Left colon (tissue), 2 donors: ENCODE results near the gene IL23R. TPM values are rescaled to one million over a fixed set of nuclear protein-coding genes. Genes with fewer than 3 reads are reported as not detected.
"Not testable (repeated sequence)": the region's sequence is repeated elsewhere in the genome, so short reads cannot be mapped to it uniquely, and the experiment has no call there.

Experiments used
- ATAC-seq: fragments of 200-7000 bp; cut with Tn5 transposase; one replicate; pipeline ENCODE4 v1.9.1; 2020; ENCODE audit warnings: mild to moderate bottlenecking, moderate library complexity
- DNase-seq, 2 donors: peaks; one replicate each; pipeline ENCODE4 v3.0.0-alpha.2; 2020
- intact Hi-C, 2 donors: fragments of 100-400 bp; cut with DNase I in 1 of 2; cut with micrococcal nuclease in 1 of 2; formaldehyde crosslinking; loops; one replicate each; pipeline versions ENCODE4 v1.11.2 to v1.14.0; 2022; cut with DNase I, micrococcal nuclease
- total RNA-seq, 2 donors: library from RNA; stranded (reverse); fragmentation: NEBNext Ultra II Directional; extraction: Animal tissue kit (Norgen Biotek cat#: 25700); gene quantifications; one replicate each; pipeline ENCODE4 v1.2.1, GENCODE V29; 2021
- donor health status: DM: no; HTN: no; CAD: no.
- donor health status: DM: yes; HTN: yes; CAD: no.

IL23R gene
- total RNA-seq, 2 donors from 2014 or later, result 2.0 TPM

- intact Hi-C loops, result loop anchor here in 1 of 2 donors (10.0 kb wide), 1 partner anchor 382 kb away; no protein-coding TSS in a partner anchor
- ATAC-seq, result no peak
These were observed 19.7 kb upstream of the IL23R start for GRCh38 chr1:67146539-67146938.

DNA sequence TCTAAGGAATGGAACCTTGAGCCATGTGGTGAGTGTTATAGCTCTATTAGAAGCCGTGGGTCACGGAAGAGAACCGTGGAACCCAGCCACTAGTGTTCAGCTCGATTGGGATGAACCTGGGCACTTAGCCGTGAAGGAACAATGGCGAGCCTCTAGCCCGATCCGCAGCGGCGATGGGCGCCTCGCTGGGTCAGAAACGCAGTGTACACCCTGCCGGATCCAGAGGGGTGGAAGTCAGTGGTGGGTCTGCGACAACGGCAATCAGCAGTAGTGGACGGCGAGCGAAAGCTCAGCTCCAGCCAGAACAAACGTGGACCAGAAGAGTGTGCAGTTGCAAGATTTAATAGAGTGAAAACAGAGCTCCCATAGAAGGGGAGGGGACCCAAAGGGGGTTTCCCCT lies 18.3 kb upstream of the IL23R start:
- not testable (repeated sequence) for ATAC-seq, DNase-seq
- intact Hi-C loops, result loop anchor here in 1 of 2 donors (10.0 kb wide), 1 partner anchor 383 kb away; no protein-coding TSS in a partner anchor

More at GRCh38 chr1:67146539-67146938, 19.7 kb upstream of the IL23R start:
- DNase-seq, result no peak

DNA sequence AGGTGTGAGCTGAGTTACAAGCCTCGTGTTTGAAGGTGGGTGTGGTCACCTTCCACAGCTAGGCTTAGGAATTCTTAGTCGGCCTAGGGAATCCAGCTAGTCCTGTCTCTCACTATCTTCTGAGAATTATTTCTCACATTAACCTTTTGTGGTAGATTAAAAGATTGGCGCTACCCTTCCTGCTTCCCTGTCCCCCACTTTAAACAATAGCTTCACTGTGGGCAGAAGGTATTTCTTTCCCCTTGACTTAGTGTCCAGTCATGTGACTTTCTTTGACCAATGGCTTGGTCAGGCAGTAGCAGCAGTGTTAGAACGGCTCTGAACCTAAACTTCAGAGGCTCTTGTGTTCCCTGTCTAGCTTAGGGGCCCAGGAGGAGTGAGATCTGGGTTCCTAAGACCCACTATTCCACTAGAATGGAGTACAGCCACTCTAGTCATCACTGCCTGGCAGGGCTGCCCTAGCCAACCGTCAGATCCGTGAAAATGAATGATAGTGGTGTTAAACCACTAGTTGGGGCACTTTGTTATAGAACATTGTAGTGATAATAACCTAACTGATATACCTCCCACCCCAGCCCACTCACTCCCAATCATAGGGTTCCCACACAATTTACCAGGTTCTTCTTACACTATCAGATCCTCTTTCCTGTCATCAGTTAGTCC lies 17.6 kb upstream of the IL23R start:
- peak; percentile 57 for ATAC-seq
- intact Hi-C loops, result loop anchor here in 1 of 2 donors (10.0 kb wide), 1 partner anchor 384 kb away; no protein-coding TSS in a partner anchor
- no peak for DNase-seq

- ATAC-seq (peak; percentile 100), DNase-seq (peak; percentile 63 to 70)
- intact Hi-C loops, result loop anchor here in 1 of 2 donors (10.0 kb wide), 1 partner anchor 384 kb away; no protein-coding TSS in a partner anchor
These were observed 17.0 kb upstream of the IL23R start for GRCh38 chr1:67149179-67149770.

- DNase-seq, result no peak
- no peak for ATAC-seq
- intact Hi-C loops, result loop anchor here in 1 of 2 donors (2.0 kb wide), 1 partner anchor 154 kb away; no protein-coding TSS in a partner anchor
These were observed 15.3 kb upstream of the IL23R start for GRCh38 chr1:67150931-67151330.

DNA sequence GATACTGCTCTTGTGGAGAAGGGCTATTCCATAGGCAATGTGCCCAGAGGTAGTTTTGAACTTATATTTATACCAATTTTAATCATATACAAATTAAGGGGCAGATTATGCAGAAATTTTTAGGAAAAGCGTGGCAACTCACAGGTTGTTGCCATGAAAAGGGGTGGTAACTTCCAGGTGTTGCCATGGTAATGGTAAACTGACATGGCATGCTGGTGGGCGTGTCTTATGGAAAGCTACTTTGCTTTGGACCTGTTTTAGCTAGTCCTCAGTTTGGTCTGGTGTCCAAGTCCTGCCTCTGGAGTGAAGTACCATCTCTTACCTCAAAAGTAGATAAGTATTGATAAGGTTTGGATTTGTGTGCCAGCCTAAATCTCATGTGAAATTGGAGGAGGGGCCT lies 7.9 kb upstream of the IL23R start:
- ATAC-seq, result no peak
- intact Hi-C loops, result no loop called here
- no peak for DNase-seq

- intact Hi-C loops, result no loop called here
- no peak for ATAC-seq
These were observed 7.0 kb upstream of the IL23R start for GRCh38 chr1:67159233-67159632.

DNA sequence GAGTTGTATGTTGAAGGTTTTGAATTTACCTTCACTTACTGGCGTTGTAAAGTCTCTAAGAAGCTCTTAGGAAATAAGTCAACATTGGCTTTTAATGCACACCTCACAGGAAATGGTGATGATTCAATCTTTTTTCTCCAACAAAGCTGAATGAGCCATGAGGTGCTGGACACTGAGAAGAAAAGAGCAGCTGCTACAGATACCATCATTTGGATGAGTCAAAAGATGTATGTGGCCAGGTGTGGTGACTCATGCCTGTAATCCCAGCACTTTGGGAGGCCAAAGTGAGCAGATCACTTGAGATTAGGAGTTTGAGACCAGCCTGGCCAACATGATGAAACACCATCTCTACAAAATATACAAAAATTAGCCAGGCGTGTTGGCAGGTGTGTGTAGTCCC lies 3.3 kb upstream of the IL23R start:
- intact Hi-C loops, result no loop called here
- DNase-seq (no peak), ATAC-seq (no peak)

More at GRCh38 chr1:67159233-67159632, 7.0 kb upstream of the IL23R start:
- no peak for DNase-seq

DNA sequence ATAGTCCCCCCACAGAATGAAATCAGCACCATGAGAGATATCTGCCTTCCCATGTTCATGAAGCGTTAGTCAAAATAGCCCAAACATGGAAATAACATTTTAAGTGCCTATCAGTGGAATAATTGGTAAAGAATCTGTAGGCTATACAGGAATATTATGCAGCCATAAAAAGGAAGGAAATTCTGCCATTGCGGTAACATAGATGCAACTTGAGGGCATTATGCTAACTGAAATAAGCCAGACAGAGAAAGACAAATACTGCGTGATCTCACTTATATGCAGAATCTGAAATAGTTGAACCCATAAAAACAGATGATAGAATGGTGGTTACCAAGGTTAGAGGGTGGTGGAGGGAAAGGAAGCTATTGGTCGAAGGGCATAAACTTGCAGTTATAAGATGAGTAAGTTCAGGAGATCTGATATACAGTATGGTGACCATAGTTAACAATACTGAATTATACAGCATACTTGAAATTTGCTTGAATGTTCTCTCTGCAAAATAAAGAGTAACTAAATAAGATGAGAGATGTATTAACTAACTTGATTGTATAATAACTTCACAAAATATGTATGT lies 699 bp upstream of the IL23R start:
- DNase-seq (no peak), ATAC-seq (no peak)
- intact Hi-C loops, result no loop called here

- ATAC-seq, result no peak
- DNase-seq, result no peak
- intact Hi-C loops, result no loop called here
These were observed 3.2 kb downstream of the IL23R start for GRCh38 chr1:67169496-67169895.

GRCh38 chr1:67169932-67170331 lies 3.7 kb downstream of the IL23R start:
- intact Hi-C loops, result no loop called here
- ATAC-seq (no peak), DNase-seq (no peak)

- no peak for ATAC-seq
- intact Hi-C loops, result no loop called here
- DNase-seq, result no peak
These were observed 4.7 kb downstream of the IL23R start for GRCh38 chr1:67170751-67171573.

DNA sequence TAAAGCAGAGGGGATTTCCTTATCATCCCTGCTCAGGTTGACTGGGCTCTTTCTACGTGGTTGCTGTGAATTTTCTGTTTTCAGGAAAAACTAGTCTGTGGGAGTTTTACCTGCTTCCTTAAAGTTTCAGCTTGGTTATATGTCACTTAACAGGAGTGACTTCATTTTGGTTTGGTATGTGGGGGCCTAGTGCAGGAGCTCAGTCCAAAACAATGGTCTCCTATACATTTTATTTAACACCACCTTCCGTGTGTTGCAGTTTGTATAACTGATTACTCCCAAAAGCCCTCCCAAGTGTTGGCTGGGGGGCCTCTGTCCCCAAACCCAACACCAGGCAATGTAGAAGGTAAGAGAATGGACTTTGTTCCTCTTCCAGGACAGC lies 5.3 kb downstream of the IL23R start:
- intact Hi-C loops, result no loop called here
- no peak for ATAC-seq
- DNase-seq, result no peak

DNA sequence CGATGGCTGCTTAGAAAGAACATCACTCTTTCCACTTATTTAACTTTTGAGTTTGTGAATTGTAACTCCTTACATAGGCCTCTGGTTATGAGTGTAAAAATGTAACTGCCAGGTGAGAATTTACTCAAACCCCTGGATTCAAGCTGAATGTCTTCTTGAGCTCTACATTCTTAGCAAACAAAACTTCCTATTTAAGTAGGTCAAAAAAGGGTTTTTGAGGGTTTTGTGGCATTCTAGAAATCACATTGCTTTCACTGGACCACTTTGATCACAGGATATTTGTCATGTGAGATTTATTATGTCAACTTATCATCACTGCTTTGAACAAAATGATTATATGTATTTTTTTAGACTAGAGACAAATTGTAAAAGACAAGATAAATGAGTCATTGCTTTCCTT lies 5.7 kb downstream of the IL23R start:
- no peak for DNase-seq
- ATAC-seq, result no peak
- intact Hi-C loops, result no loop called here

GRCh38 chr1:67173988-67174387 lies 7.7 kb downstream of the IL23R start:
- DNase-seq (no peak), ATAC-seq (no peak)
- intact Hi-C loops, result no loop called here

DNA sequence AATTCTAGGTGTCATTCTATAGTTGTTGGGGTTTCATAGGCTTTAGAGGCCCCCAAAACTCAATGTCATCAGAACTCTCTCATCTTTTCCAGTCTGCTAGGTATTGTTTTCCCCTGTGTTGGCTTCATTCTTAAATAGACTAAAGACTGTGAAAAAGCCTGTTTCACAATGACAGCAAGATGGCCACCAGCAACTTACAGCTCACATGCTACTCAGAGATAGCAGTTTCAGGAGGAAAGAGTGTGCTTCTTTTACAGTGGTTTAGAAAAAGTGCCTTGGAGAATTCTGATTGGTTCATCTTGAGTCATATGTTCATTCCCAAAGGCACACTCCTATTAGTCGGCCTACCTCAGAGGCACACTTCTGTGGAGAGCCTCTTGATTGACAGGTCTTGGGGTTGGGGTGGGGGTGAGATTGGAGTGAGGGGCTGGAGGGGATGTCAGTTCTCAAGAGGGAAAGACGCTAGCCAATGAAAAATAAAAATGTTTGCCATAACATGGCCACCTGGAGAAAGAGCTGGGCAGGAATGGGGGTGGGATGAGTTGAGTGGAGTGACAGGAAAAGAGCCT lies 8.5 kb downstream of the IL23R start:
- DNase-seq (no peak), ATAC-seq (no peak)
- intact Hi-C loops, result no loop called here

DNA sequence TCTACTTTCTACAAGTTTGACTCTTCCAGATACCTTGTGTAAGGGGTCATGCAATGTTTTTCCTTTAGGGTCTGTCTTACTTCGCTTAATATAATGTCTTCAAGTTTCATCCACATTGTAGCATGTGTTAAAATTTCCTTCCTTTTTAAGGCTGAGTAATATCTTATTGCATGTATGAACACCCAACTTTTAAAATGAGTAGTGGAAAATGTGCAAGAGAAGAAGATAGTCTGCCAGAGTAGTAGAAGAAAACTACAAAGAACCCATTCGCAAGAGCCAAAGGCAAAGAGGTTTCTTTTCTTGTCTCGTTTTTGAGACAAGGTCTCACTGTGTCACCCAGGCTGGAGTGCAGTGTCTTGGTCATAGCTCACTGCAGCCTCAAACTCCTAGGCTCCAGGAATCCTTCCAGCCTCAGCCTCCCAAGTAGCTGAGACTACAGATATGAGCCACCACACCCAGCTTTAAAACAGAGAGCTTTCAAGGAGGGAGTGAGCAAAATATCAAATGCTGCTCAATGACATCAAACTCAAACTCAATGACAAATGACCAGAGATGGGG lies 9.4 kb downstream of the IL23R start:
- DNase-seq (no peak), ATAC-seq (no peak)
- intact Hi-C loops, result no loop called here

- intact Hi-C loops, result no loop called here
- DNase-seq (no peak), ATAC-seq (no peak)
These were observed 18.7 kb downstream of the IL23R start for GRCh38 chr1:67184838-67185421.
